HG03108 (cell line): ENCODE measurements around the gene PCDHGA7.
"Not testable (repeated sequence)": the region's sequence is repeated elsewhere in the genome, so short reads cannot be mapped to it uniquely, and the experiment has no call there.

Experiments used
- ATAC-seq: cut with Tn5 transposase; IDR thresholded peaks from one replicate; pipeline ENCODE4 v1.9.1; 2021; ENCODE audit warnings: moderate library complexity; ENCODE audit not compliant: unreplicated experiment

PCDHGA7 gene

DNA sequence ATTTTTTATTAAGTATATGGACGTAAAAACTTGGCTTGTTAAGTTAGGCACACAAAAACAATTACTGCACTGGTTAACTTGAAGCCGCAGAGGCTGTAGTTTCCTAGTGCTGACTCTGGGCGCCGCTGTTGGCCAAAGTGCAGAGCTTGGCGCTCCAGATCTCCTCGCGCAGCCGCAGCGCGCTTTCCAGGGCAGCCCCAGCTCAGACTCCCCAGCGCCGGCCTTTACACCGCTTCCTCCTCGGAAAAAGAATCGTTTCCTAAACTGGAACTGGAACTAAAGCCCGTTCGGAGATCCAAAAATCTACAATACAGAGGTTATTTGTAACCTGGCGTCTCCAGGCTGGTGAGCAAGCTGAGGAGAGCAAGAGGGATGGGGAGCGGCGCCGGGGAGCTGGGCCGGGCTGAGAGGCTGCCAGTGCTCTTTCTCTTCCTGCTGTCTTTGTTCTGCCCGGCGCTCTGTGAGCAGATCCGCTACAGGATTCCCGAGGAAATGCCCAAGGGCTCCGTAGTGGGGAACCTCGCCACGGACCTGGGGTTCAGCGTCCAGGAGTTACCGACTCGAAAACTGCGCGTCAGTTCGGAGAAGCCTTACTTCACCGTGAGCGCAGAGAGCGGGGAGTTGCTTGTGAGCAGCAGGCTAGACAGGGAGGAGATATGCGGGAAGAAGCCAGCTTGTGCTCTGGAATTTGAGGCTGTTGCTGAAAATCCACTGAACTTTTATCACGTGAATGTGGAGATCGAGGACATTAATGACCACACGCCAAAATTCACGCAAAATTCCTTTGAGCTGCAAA is 15.4 kb downstream of the PCDHGA7 start, which contains the start of gene PCDHGB5:
PCDHGB5 (plus strand) TSS at position 192 of the 796 bp plus-strand sequence; CDS start at position 373, 181 bp downstream.
- ATAC-seq = peak; percentile 84

DNA sequence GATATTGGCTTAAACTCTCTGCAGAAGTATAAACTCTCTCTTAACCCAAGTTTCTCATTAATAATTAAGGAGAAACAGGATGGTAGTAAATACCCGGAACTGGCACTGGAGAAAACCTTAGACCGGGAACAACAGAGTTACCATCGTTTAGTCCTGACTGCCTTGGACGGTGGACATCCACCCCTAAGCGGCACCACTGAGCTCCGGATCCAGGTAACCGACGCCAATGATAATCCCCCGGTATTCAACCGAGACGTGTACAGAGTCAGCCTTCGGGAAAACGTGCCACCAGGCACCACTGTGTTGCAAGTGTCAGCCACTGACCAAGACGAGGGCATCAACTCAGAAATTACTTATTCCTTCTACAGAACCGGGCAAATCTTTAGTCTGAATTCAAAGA is 16.1 kb downstream of the PCDHGA7 start:
- no peak for ATAC-seq

GRCh38 chr5:141399555-141400258 is 17.2 kb downstream of the PCDHGA7 start:
- no peak for ATAC-seq

- ATAC-seq = no peak
Observed at GRCh38 chr5:141402553-141403243, 20.2 kb downstream of the PCDHGA7 start, which contains the start of gene PCDHGA9. TSS of gene PCDHGA9 (plus strand) at chr5:141402778. CDS start at chr5:141402953, 175 bp downstream.

- ATAC-seq = no peak
Observed at GRCh38 chr5:141403387-141403786, 20.8 kb downstream of the PCDHGA7 start.

DNA sequence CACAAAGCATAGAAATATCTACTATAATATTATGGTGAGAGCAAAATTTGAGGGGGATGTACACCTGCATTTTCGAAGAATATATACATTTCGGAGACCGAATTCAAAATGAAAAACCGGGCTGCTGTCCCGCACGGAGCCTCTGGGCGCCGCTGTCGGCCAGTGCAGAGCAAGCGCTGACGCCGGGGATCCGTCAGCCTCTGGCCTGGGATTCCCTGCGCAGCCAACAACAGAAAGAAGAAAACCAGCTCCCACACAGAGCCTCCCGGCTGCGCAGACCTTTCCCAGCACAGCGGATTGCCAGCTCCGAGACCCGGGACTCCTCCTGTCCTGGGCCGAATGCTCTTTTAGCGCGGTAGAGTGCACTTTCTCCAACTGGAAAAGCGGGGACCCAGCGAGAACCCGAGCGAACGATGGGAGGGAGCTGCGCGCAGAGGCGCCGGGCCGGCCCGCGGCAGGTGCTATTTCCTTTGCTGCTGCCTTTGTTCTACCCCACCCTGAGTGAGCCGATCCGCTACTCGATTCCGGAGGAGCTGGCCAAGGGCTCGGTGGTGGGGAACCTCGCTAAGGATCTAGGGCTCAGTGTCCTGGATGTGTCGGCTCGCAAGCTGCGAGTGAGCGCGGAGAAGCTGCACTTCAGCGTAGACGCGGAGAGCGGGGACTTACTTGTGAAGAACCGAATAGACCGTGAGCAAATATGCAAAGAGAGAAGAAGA is 25.4 kb downstream of the PCDHGA7 start, which contains the start of gene PCDHGB6:
PCDHGB6 (plus strand) TSS at position 232 of the 716 bp plus-strand sequence; CDS start at position 414, 182 bp downstream.
- peak; percentile 59 for ATAC-seq

- no peak for ATAC-seq
Observed at GRCh38 chr5:141409598-141410306, 27.2 kb downstream of the PCDHGA7 start.

GRCh38 chr5:141411575-141411974 is 29.0 kb downstream of the PCDHGA7 start:
- ATAC-seq = no peak

GRCh38 chr5:141412854-141413539 is 30.5 kb downstream of the PCDHGA7 start, which contains the start of gene PCDHGA10:
TSS of gene PCDHGA10 (plus strand) at chr5:141412987. CDS start at chr5:141413176, 189 bp downstream.
- ATAC-seq = peak; percentile 56

GRCh38 chr5:141413540-141414069 is 31.1 kb downstream of the PCDHGA7 start:
- no peak for ATAC-seq

GRCh38 chr5:141414548-141415274 is 32.2 kb downstream of the PCDHGA7 start:
- ATAC-seq = not testable (repeated sequence)

- ATAC-seq = not testable (repeated sequence)
Observed at GRCh38 chr5:141415275-141415618, 32.7 kb downstream of the PCDHGA7 start.

- ATAC-seq = peak; percentile 75
Observed at GRCh38 chr5:141417494-141418172, 35.1 kb downstream of the PCDHGA7 start, which contains the start of gene PCDHGB7. TSS of gene PCDHGB7 (plus strand) at chr5:141417677. CDS start at chr5:141417860, 183 bp downstream.

GRCh38 chr5:141419074-141419880 is 36.7 kb downstream of the PCDHGA7 start:
- ATAC-seq = no peak

DNA sequence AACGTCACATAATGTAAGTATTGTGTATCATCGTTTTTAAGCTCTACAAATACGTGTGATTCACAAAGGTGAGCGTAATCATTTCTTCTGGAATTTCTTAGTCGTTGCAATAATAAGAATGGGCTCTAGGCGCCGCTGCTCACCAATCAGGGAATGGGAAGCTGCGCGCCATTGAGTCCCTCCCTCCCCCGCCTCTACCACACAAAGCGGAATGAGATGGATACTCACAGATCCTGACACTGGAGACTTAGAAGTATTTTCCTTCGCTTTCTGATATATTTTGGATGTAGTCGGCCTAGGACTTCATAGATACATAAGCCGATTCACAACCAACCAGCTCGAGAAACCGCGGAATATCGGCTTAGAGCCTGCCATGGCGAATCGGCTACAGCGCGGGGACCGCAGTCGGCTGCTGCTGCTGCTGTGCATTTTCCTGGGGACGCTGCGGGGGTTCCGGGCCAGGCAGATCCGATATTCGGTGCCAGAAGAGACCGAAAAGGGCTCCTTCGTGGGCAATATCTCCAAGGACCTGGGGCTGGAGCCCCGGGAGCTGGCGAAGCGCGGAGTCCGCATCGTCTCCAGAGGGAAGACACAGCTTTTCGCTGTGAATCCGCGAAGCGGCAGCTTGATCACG is 38.4 kb downstream of the PCDHGA7 start, which contains the start of gene PCDHGA11:
PCDHGA11 (plus strand) TSS at position 197 of the 634 bp plus-strand sequence; CDS start at position 374, 177 bp downstream.
- peak; percentile 55 for ATAC-seq

DNA sequence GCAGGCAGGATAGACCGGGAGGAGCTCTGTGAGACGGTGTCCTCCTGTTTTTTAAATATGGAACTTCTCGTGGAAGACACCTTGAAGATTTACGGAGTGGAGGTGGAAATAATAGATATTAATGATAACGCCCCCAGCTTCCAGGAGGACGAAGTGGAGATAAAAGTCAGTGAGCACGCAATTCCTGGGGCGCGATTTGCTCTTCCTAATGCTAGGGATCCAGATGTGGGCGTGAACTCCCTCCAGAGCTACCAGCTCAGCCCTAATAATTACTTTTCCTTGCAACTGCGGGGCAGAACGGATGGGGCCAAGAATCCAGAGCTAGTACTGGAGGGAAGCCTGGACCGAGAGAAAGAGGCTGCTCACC is 38.9 kb downstream of the PCDHGA7 start:
- ATAC-seq = no peak
